Left colon (tissue), 2 donors: ENCODE data around the gene NRARP. TPM values are rescaled to one million over a fixed set of nuclear protein-coding genes. Genes with fewer than 3 reads are reported as not detected.
"Not testable (repeated sequence)": the region's sequence is repeated elsewhere in the genome, so short reads cannot be mapped to it uniquely, and the experiment has no call there.

ENCODE experiments used
- ATAC-seq: fragments of 200-7000 bp; cut with Tn5 transposase; one replicate; pipeline ENCODE4 v1.9.1; 2020; ENCODE audit warnings: mild to moderate bottlenecking, moderate library complexity
- DNase-seq, 2 donors: peaks; one replicate each; pipeline ENCODE4 v3.0.0-alpha.2; 2020
- intact Hi-C, 2 donors: fragments of 100-400 bp; cut with DNase I in 1 of 2; cut with micrococcal nuclease in 1 of 2; formaldehyde crosslinking; loops; one replicate each; pipeline versions ENCODE4 v1.11.2 to v1.14.0; 2022; cut with DNase I, micrococcal nuclease
- long read RNA-seq: library from polyadenylated mRNA; unstranded; transcript quantifications from one replicate; pipeline ENCODE4 v2.0.0, GENCODE V29; 2021
- total RNA-seq, 2 donors: library from RNA; stranded (reverse); fragmentation: NEBNext Ultra II Directional; extraction: Animal tissue kit (Norgen Biotek cat#: 25700); gene quantifications; one replicate each; pipeline ENCODE4 v1.2.1, GENCODE V29; 2021
- donor health status: DM: no; HTN: no; CAD: no.
- donor health status: DM: yes; HTN: yes; CAD: no.

Gene NRARP, protein sequence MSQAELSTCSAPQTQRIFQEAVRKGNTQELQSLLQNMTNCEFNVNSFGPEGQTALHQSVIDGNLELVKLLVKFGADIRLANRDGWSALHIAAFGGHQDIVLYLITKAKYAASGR
- total RNA-seq = 100 to 1,000 TPM; 163 to 181 TPM
- long read RNA-seq, transcript NRARP-201 (1 exons, 1,770 nt) = major isoform, 43 of 43 reads
- long read RNA-seq, partial matches to known transcripts = 0 of 43 reads
- long read RNA-seq, other reads (novel, unspliced or antisense) = 0 of 43 reads

DNA sequence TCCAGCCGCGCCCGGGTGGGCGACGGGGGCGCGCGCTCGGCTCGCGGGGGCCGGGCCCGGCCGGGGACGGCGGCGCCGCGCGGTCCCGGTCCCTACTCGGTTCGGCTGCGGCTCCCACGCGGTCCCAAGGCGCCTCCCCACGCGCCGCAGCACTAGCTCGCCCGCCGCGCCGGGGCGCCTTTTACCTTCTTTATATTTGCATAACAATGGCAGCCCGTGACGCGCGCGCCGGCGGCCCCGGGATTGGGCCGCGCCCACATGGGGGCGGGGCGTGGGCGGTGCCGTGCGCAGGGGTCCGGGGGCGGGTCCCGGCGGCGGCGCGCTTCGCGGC, at the start of gene NRARP:
TSS of gene NRARP (minus strand) at position 154 of the 331 bp plus-strand sequence. CDS start 343 bp downstream, outside the sequence.
- DNase-seq (peak; percentile 92 to 97), ATAC-seq (peak; percentile 29)
- intact Hi-C loops = no loop called here

DNA sequence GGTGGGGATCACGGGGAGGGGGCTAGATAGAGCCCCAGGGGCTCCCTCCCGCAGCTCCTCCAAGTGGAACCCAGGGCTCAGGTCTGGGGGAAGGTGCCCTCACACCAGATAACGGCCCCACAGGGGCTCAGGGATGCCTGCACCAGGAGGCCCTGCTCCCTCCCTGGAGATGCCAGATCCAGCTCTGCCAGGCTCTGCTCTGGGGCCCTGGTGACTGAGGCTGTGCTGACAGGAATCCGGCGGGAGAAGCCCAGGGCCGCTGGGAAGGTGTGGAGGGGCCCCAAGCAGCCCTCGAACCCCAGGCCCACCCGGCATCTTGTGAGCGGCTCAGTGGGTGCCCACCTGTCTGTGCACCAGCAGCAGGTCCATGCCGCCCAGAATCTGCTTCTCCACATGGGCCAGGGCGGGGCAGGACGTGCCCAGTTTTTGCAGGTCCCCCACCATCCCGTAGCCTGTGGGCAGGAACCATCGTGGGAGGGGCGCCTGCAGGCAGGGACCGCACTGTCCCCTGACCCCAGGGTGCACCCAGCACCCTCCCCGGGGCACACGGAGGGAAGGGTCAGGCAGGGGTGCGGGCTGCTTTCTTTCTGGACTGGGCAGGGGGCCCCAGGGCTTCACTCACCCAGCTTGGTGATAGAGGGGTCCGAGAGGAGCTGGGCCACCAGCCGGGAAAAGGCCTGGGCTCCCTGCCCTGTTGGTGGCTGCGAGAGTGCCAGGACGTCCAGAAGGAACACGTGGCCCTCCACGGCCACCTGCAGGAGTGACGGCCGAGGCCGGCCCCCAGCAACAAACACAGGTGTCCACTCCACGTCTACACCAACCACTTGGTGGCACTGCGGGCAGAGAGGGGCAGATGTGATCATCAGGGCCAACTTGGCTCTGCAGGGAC, 48.9 kb upstream of the NRARP start:
- ATAC-seq = peak; percentile 23
- intact Hi-C loops = no loop called here
- DNase-seq = no peak

DNA sequence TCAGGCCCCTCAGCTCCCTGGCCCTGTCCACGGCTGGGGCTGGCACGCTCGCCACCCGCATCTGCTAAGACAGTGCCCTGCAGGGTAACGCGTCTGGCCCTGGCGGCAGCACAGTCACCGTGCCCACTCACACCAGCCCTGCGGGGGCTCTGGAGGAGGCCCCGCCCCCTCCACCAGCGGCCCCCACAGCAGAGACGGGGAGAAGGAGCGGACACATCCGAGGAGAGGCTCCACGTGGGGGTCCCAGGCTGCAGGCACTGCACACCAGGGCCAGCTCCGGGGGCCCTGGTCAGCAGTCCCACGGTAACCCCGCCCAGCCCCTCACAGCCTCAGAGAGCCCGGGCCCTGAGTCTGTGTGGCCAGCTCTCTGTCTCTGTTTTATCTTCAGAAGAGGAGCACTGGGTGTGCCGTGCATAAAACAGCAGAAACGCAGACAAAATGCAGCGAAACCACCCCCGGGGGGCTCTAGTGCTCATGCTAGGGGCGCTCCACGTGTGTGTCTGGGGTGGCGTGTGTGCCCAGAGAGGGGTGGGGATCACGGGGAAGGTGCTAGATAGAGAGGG, 47.5 kb upstream of the NRARP start:
- DNase-seq (no peak), ATAC-seq (no peak)
- intact Hi-C loops = no loop called here

DNA sequence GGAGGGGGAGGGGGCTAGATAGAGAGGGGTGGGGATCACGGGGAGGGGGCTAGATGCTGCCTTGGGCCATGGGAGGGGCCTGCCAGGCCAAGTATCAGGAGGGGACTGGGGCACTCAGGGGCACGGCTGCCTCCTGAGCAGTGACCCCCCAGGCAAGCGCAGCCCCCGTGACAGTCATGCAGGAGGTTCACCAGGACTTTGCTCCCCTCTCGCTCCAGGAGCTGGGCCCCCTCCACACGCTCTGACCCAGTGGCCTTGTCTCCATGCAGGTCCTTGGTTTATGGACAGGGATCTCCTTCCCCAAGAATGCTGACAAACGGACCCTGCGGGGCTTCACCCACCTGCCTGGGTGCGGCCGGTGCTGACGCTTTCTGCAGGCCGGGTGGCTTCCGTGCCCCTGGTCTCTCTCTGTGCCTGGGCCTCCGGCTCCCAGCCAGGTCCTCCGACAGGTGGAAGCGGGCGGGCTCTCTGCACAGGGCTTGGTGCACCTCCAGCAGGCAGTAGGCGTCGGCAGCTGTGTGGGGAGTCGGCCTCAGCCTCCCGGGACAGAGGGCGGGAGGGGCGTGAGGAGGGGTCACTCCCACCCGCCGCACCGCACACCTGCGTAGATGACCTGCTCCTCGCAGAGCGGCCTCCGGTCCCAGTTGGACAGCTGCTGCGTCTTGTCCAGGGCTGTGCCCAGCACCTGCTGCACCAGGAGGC, 46.8 kb upstream of the NRARP start:
- DNase-seq = no peak
- ATAC-seq = no peak
- intact Hi-C loops = no loop called here

DNA sequence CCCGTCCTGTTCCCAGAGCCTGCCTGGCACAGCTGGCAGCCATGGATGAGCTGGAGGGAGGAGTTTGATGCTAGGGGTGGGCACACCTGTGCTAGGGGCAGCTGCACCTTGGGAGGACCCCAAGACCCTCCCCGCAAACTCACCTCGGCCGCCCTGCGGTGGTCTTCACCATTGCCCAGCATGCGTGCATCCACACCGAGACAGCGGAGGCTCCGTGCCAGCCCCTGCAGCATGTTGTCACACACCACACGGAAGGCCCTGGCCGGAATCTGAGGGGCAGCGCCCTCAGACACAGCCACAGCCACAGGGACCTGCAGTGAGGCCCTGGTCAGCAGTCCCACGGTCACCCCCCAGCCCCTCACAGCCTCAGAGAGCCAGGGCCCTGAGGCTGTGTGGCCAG, 45.9 kb upstream of the NRARP start:
- ATAC-seq = no peak
- no peak for DNase-seq
- intact Hi-C loops = no loop called here

DNA sequence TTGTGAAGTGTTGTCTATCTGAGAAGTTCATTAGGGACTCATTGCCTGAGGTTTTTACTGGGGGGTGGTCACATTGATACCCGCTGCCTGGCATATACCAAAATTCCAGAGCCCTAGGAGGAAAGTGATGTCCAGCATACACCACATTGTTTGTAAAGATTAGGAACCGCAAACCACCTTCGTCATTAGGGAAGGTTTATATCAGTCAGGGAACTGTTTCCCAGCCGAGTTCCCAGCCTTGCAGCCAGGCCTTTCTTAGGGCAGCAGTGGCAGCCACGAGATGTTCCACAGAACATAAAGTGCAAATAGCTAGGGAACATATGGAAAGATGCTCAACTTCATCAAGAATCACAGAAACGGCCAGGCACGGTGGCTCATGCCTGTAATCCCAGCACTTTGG, 40.4 kb upstream of the NRARP start:
- DNase-seq (no peak), ATAC-seq (no peak)
- intact Hi-C loops = no loop called here

DNA sequence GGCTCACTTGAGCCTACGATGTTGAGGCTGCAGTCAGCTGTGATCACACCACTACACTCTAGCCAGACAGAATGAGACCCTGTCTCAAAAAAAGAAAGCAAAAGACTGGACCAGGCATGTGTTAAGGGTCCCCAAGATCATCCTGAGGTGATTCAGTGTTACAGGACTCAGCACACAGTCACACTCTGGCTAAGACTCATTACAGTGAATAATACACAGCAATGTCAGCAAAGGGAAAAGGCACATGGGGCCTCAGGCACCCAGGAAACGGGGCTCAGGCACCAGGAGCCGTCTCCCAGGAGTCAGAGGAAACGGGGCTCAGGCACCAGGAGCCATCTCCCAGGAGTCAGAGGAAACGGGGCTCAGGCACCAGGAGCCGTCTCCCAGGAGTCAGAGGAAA, 39.2 kb upstream of the NRARP start:
- no peak for ATAC-seq
- DNase-seq = no peak
- intact Hi-C loops = no loop called here

DNA sequence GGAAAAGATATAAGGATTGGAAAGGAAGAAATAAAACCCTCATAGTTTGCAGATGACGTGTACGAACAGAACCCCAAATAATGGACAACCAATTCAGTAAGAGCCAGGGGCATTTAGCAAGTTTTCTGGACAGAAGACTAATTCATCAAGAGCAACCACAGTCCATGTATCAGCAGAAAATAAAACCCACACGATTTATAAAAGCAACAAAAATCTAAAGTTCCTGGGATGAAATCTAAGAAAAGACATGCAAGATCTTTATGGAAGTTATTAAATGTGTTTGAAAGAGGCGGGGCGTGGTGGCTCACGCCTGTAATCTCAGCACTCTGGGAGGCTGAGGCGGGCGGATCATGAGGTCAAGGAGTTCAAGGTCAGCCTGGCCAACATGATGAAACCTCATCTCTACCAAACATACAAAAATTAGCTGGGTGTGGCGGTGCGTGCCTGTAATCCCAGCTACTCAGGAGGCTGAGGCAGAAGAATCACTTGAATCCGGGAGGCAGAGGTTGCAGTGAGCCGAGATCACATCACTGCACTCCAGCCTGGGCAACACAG, 37.9 kb upstream of the NRARP start:
- DNase-seq, intact Hi-C loops: not testable (repeated sequence)
- ATAC-seq = peak; percentile 34

DNA sequence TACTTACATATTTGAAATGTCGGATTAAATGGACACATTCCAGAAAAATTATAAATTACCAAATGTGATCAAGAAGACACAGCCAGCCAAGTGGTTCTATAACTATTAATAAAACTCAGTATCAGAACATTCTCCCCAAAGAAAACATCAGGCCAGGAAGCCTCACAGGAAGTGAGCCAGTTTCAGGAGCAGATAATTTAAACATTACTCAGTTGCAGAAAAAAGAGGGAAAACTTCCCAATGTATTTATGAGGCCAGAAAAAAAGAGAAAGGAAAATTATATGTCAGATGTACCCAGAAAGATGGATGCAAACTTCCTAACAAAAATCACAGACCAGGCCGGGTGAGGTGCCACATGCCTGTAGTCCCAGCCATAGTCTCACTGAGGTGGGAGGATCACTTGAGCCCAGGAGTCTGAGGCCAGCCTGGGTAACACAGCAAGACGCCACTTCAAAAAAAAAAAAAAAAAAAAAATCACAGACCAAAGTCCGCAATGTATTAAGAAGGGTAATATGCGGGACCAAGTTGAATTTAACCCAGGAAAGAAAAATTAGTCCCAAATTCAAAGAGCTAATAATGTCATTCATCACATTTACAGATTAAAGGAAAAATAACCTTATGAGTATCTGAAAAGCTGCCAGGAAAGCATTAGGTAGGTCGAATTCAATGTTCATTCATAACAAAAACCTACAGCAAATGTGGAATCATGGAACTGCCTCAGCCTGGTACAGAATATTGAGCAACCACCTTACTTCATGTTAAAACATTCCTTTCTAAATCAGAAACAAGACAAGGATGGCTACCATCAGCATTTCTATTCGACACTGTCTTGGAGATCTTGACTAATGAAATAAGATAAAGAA, 37.2 kb upstream of the NRARP start:
- DNase-seq (no peak), ATAC-seq (no peak)
- intact Hi-C loops = no loop called here

DNA sequence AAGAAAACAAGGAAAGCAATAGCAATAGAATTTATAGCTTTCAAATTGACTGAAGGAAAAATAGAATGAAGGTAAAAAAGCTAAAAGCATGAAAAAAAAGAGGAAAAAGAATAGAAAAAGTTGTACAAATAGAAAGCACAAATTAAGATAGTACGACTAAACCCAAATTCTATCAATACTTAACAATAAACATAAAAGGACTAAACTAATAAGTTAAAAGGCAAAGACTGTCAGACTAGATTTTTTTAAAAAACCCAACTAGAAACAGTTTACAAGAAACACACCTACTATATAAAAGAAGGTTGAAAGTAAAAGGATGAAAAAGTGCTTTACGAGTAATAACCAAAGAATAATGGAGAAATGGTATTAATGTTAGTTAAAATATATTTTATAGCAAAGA, 34.7 kb upstream of the NRARP start:
- no peak for ATAC-seq
- intact Hi-C loops = no loop called here
- DNase-seq = no peak

DNA sequence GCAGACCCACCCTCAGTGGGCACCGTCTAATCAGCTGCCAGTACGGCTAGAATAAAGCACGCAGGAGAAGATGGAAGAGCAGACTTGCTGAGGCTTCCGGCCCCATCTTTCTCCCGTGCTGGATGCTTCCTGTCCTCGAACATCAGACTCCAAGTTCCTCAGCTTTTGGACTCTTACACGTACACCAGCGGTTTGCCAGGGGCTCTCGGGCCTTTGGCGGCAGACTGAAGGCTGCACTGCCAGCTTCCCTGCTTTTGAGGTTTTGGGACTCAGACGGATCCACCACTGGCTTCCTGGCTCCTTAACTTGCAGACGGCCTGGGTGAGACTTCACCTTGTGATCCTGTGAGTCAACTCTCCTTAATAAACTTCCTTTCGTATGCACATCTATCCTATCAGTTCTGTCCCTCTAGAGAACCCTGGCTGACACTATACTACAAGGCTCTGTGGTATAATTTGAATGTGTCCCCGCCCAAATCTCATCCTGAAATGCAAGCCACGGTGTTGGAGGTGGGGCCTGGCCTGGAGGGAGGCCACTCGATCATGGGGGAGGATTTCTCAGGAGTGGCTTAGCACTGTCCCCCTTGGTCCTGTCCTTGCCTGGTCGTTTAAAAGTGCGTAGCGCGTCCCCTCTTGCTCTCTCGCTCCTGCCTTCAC, 31.1 kb upstream of the NRARP start:
- ATAC-seq = peak; percentile 28
- intact Hi-C loops = no loop called here
- no peak for DNase-seq

DNA sequence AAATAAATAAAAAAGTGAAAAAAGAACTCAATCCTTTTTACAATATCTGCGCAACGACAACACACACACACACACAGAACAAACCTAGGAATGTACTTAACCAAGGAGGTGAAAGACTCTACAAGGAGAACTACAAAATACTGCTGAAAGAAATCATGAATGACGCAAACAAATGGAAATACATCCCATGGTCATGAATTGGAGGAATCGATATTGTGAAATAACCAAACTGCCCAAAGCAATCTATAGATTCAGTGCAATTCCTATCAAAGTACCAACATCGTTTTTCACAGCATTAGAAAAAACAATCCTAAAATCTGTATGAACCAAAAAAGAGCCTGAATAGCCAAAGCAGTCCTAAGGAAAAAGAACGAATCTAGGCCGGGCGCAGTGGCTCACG, 29.9 kb upstream of the NRARP start:
- ATAC-seq (no peak), DNase-seq (no peak)
- intact Hi-C loops = no loop called here

DNA sequence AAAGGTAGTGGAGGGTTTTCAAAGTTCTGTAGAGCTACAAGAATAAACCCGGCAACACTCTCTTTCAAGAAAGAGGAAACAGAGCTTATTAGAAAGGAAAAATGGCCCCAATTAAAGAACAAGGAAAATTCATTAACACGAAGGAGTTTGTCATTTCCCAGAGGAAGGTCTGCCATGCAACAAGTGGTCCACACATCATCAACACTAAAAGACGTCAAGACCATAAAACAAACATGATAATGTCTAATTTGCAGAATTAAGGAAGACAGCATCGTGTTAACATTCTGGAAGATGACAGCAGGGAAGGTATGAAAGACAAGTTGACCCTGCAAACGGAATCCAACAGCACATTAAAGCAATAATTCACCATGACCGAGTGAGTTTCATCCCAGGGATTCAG, 28.6 kb upstream of the NRARP start:
- ATAC-seq = no peak
- intact Hi-C loops = no loop called here
- no peak for DNase-seq

DNA sequence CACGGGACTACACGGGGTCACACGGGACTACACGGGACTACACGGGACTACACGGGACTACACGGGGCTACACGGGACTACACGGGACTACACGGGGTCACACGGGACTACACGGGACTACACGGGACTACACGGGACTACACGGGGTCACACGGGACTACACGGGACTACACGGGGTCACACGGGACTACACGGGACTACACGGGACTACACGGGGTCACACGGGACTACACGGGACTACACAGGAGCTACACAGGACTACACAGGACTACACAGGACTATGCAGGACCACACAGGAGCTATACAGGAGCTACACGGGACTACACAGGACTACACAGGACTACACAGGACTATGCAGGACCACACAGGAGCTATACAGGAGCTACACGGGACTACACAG, 27.5 kb upstream of the NRARP start:
- DNase-seq, ATAC-seq, intact Hi-C loops: not testable (repeated sequence)

DNA sequence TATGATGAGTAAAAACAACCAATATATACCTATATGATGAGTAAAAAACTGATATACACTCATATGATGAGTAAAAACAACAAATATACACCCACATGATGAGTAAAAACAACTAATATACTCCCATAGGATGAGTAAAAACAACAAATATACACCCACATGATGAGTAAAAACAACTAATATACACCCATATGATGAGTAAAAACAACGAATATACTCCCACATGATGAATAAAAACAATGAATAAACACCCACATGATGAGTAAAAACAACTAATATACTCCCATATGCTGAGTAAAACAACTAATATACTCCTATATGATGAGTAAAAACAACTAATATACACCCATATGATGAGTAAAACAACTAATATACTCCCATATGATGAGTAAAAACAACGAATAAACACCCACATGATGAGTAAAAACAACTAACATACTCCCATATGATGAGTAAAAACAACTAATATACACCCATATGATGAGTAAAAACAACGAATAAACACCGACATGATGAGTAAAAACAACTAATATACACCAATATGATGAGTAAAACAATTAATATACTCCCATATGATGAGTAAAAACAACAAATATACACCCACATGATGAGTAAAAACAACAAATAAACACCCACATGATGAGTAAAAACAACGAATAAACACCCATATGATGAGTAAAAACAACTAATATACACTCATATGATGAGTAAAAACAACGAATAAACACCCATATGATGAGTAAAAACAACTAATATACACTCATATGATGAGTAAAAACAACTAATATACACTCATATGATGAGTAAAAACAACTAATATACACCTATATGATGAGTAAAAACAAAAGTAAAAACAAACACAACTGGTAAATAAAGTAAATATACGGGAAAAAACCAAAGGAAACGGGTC, 25.8 kb upstream of the NRARP start:
- DNase-seq, ATAC-seq, intact Hi-C loops: not testable (repeated sequence)

DNA sequence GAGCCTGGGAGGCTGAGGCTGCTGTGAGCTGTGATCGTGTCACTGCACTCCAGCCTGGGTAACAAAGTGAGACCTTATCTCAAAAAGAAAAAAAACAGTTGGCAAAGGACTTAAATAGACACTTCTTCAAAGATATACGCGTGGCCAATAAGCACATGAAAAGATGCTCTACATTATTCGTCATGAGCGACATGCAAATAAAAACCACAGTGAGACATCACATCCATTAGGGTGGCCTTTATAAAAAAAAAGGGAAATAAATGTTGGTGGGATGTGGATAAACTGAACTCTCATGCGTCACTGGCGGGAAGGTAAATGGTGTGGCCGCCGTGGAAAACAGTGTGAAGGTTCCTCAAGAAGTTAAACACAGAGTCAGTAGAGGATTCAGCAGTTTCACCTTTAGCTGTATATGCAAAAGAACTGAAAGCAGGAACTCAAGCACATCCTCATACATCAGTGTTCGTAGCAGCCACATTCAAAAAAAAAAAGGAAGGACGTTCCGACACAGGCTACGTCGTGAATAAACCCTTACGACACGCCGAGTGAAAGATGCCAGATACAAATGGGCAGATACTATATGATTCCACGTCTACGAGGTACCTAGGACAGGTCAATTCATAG, 24.5 kb upstream of the NRARP start:
- intact Hi-C loops = no loop called here
- ATAC-seq (peak; percentile 13), DNase-seq (no peak)
